NT2/D1 (cell line): ENCODE data around the gene MAGI2.

Experiments used
- YY1 ChIP-seq: IDR thresholded peaks from 2 replicates; pipeline ENCODE4 v1.6.1; 2011; ENCODE audit not compliant: insufficient read length, insufficient read depth
- ZNF274 ChIP-seq: IDR thresholded peaks from 2 replicates; pipeline ENCODE4 v1.6.1; 2011; ENCODE audit warnings: mild to moderate bottlenecking, low read depth, low read length

DNA sequence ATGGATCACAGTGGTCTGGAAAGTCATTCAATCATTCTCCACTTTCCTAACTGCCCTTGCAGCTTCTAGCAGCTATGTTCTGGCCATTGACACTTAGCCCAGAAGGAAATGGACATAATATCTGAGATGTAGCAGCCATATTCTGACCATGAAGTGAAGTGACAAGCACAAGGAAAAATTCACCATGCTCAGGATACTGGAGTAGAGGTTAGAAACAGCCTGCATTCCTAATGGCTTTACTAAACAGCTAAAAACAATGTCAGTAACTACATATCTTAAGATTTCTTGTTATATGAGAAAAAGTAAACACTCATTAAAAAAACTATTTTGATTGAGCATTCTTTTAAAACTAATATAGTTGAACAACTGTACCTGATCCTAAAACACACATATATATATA lies 443.8 kb downstream of the MAGI2 start:
- TF ChIP-seq ZNF274 (no peak), YY1 (no peak)
